Measurements from ENCODE around the gene GRAMD4. TPM values are rescaled to one million over a fixed set of nuclear protein-coding genes. Genes with fewer than 3 reads are reported as not detected.

The GRAMD4 gene
- total and polyA plus RNA-seq, 2 experiments from 2014 or later: 2.9 to 10.6 TPM

GRCh38 chr22:46651316-46651715 is 31.1 kb downstream of the GRAMD4 start:
- Histone ChIP-seq H3K4me2 (ENCODE audit: unreplicated experiment) (no peak overlapping the region), H3K4me3 (no peak overlapping the region), H4K20me1 (ENCODE audit: insufficient read depth) (no peaks in the 10 kb centered on the region), H3K9me2 (ENCODE audit: insufficient read depth) (no peaks in the 10 kb centered on the region), H3F3A (ENCODE audit: insufficient read depth) (no peaks in the 10 kb centered on the region), H3K4me1 (ENCODE audit: insufficient read depth) (no peaks in the 10 kb centered on the region), H3K9ac (no peak overlapping the region), H3K27me3 (replicated peaks; ENCODE audit: insufficient read depth) (no peaks in the 10 kb centered on the region), H3K27ac (no peak overlapping the region), H2AFZ (no peak overlapping the region), H3K79me2 (ENCODE audit: insufficient read depth) (no peaks in the 10 kb centered on the region), H3K36me3 (ENCODE audit: low read depth) (no peaks in the 10 kb centered on the region), H3K9me3 (ENCODE audit: low read depth) (no peaks in the 10 kb centered on the region)
- in situ Hi-C loops (cut with MboI): no loop called here
- DNase-seq: no peak
- TF ChIP-seq EZH2 (IDR thresholded peaks at IDR 0.05; ENCODE audit: insufficient read depth, poor library complexity, severe bottlenecking) (no peak), EZH2phosphoT487 (IDR thresholded peaks at IDR 0.05; ENCODE audit: insufficient read depth, low read depth) (no peak)
- WGBS, 2 experiments (ENCODE audit: low coverage in 1 of 2, low lambda C conversion rate in 2 of 2, missing lambda C conversion rate in 2 of 2): 87 to 91% methylated on average over 10 of the region's 16 CpGs

- Histone ChIP-seq H3K9me2 (ENCODE audit: insufficient read depth) (no peaks in the 10 kb centered on the region), H3K79me2 (ENCODE audit: insufficient read depth) (no peaks in the 10 kb centered on the region), H3K9me3 (ENCODE audit: low read depth) (no peaks in the 10 kb centered on the region), H2AFZ (no peak overlapping the region), H4K20me1 (ENCODE audit: insufficient read depth) (no peaks in the 10 kb centered on the region), H3K4me2 (ENCODE audit: unreplicated experiment) (no peak overlapping the region), H3K27me3 (replicated peaks; ENCODE audit: insufficient read depth) (no peaks in the 10 kb centered on the region), H3K9ac (no peak overlapping the region), H3K4me3 (no peak overlapping the region), H3K4me1 (ENCODE audit: insufficient read depth) (no peaks in the 10 kb centered on the region), H3K36me3 (ENCODE audit: low read depth) (no peaks in the 10 kb centered on the region), H3F3A (ENCODE audit: insufficient read depth) (no peaks in the 10 kb centered on the region), H3K27ac (no peak overlapping the region)
- no peak for TF ChIP-seq EZH2phosphoT487 (IDR thresholded peaks at IDR 0.05; ENCODE audit: insufficient read depth, low read depth)
- no peak for TF ChIP-seq EZH2 (IDR thresholded peaks at IDR 0.05; ENCODE audit: insufficient read depth, poor library complexity, severe bottlenecking)
- in situ Hi-C loops (cut with MboI): no loop called here
- 87 to 90% methylated on average over 19 to 22 of the region's 22 CpGs for WGBS, 2 experiments (ENCODE audit: low coverage in 1 of 2, low lambda C conversion rate in 2 of 2, missing lambda C conversion rate in 2 of 2)
- no peak for DNase-seq
Measured at GRCh38 chr22:46652081-46652846, 32.1 kb downstream of the GRAMD4 start.

- 88 to 91% methylated on average over 23 of the region's 23 CpGs for WGBS, 2 experiments (ENCODE audit: low coverage in 1 of 2, low lambda C conversion rate in 2 of 2, missing lambda C conversion rate in 2 of 2)
- DNase-seq: no peak
Measured at GRCh38 chr22:46652847-46653331, 32.7 kb downstream of the GRAMD4 start.

DNA sequence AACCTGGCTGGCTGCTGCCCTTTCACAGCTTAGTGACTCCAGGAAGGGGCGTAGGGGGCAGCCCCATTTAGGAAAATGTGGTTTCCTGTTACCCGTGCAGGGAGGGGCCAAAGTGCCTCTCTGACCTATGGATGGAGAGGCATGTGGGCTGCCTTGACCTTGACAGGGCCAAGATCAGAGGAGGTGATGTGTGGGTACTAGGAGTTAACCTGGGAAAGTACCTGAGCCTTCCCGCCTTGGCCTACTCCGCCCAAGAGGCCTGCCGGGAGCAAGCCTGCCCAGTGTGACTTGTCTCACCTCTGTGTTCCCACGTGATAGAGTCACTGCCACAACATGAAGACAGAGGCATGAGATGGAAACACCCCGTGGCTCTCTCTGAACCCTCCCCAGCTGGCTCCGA is 33.4 kb downstream of the GRAMD4 start:
- Histone ChIP-seq H4K20me1 (ENCODE audit: insufficient read depth) (no peaks in the 10 kb centered on the region), H3K9me2 (ENCODE audit: insufficient read depth) (no peaks in the 10 kb centered on the region), H3K27me3 (replicated peaks; ENCODE audit: insufficient read depth) (no peaks in the 10 kb centered on the region), H3K36me3 (ENCODE audit: low read depth) (no peaks in the 10 kb centered on the region), H3K9ac (no peak overlapping the region), H3K4me1 (ENCODE audit: insufficient read depth) (no peaks in the 10 kb centered on the region), H3K4me2 (ENCODE audit: unreplicated experiment) (no peak overlapping the region), H3K79me2 (ENCODE audit: insufficient read depth) (no peaks in the 10 kb centered on the region), H3F3A (ENCODE audit: insufficient read depth) (no peaks in the 10 kb centered on the region), H3K9me3 (ENCODE audit: low read depth) (no peaks in the 10 kb centered on the region), H3K27ac (no peak overlapping the region), H2AFZ (no peak overlapping the region), H3K4me3 (no peak overlapping the region)
- WGBS, 2 experiments (ENCODE audit: low coverage in 1 of 2, low lambda C conversion rate in 2 of 2, missing lambda C conversion rate in 2 of 2): 86 to 87% methylated on average over 8 of the region's 8 CpGs
- DNase-seq: no peak
- TF ChIP-seq EZH2phosphoT487 (IDR thresholded peaks at IDR 0.05; ENCODE audit: insufficient read depth, low read depth): no peak
- no peak for TF ChIP-seq EZH2 (IDR thresholded peaks at IDR 0.05; ENCODE audit: insufficient read depth, poor library complexity, severe bottlenecking)
- in situ Hi-C loops (cut with MboI): no loop called here

More at GRCh38 chr22:46652847-46653331, 32.7 kb downstream of the GRAMD4 start:
- H3K79me2 ChIP-seq (ENCODE audit: insufficient read depth): no peaks in the 10 kb centered on the region
- no peaks in the 10 kb centered on the region for H3K4me1 ChIP-seq (ENCODE audit: insufficient read depth)
- no peak for TF ChIP-seq EZH2phosphoT487 (IDR thresholded peaks at IDR 0.05; ENCODE audit: insufficient read depth, low read depth)
- no peak for TF ChIP-seq EZH2 (IDR thresholded peaks at IDR 0.05; ENCODE audit: insufficient read depth, poor library complexity, severe bottlenecking)
- H3K36me3 ChIP-seq (ENCODE audit: low read depth): no peaks in the 10 kb centered on the region
- H3K9ac ChIP-seq: no peak overlapping the region
- no peak overlapping the region for H3K4me2 ChIP-seq (ENCODE audit: unreplicated experiment)
- H3K27me3 ChIP-seq (replicated peaks; ENCODE audit: insufficient read depth): no peaks in the 10 kb centered on the region
- no peaks in the 10 kb centered on the region for H3F3A ChIP-seq (ENCODE audit: insufficient read depth)
- no peaks in the 10 kb centered on the region for H3K9me3 ChIP-seq (ENCODE audit: low read depth)
- no peak overlapping the region for H3K4me3 ChIP-seq
- H2AFZ ChIP-seq: no peak overlapping the region
- H3K27ac ChIP-seq: no peak overlapping the region
- in situ Hi-C loops (cut with MboI): no loop called here
- H4K20me1 ChIP-seq (ENCODE audit: insufficient read depth): no peaks in the 10 kb centered on the region
- H3K9me2 ChIP-seq (ENCODE audit: insufficient read depth): no peaks in the 10 kb centered on the region
